Skin epidermis (tissue), 12 donors: Measurements from ENCODE around the gene PTGER3.

Experiments
- H3K27ac ChIP-seq, 21 experiments: fragments of 200-600 bp; sonication (generic) in 11 of 21; one replicate each; pipeline ENCODE4 v1.5.0; 2020; ENCODE audit warnings: mild to moderate bottlenecking in 3 of 21, inconsistent platforms in 2 of 21, moderate library complexity in 2 of 21
- H3K4me3 ChIP-seq, 7 experiments: fragments of 200-600 bp; sonication (generic) in 2 of 7; one replicate each; pipeline ENCODE4 v1.5.0; 2020; ENCODE audit warnings: inconsistent platforms in 2 of 7, mild to moderate bottlenecking in 2 of 7, moderate library complexity in 1 of 7

Gene PTGER3

DNA sequence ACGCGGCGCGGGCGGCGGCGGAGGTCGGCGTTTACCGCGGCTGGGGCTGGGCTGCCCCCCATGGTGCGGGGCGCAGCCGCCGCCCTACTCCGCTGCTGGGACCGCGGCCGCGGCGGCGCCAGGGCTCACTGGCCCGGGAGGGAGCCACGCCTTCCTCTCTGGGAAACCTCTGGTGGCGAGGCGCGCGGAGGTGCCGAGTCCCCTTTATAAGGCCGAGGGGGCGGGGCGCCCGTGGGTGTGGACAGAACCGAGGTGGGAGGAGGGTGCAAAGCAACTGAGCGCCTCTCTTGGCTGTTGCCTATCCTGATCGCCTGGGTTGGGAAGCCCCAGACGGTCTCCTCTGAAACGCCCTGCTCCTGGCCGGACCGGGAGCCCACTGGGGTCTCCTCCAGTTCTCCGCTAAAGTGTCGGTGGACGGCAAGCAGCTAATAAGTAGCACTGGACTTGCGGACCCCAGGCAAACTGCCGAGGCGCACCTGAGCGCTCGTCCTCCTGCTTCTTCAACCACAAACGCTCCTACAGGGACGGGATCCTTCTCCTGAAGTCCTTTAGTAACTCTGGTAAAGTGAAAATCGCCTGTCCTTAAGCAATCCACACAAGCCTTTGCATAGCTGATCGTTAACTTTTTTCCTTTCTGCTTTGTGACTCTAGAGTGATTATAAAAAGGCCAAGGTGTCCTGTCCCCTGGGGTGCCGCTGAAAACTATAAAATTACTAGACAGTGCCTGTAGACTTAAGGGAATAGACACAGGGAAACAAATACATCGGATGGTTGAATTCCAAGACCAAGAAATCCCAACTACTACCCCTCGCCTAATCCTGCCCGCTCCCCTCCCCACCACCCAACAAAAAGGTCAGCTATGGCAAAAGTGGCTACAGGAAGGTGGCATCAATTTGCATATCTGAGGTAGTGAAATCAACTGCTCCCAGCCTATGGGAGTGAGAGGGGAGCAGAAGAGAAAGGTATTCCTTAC, at the start of gene PTGER3:
Gene PTGER3, minus strand, starts transcription at position 182 of the 973 bp plus-strand sequence. CDS start 239 bp downstream, outside the sequence.
- Histone ChIP-seq H3K27ac (peak within 1 kb of the TSS in 13 of 21 experiments; percentile 11 to 71 (median 58)), H3K4me3 (peak within 1 kb of the TSS; percentile 27 to 65 (median 49))

DNA sequence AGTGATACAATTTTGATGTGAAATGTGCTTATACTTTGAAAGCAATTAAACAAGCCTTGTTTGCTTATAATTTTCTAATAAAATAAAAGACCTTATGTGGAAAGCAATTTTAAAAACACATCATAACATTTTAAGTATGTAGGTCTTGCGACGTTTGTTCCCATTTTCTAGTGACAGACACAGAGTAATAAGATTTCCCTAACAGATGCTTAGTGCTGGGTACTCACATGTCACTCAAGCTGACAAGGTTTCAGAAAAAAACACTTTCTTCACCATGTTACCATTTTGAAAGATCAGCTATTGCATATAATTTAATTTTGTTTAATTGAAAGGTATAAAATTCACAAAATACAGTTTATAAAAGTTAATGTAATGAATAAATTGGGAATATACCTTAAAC, 47.3 kb upstream of the PTGER3 start:
- Histone ChIP-seq H3K27ac (no peak overlapping the region), H3K4me3 (no peak overlapping the region)

DNA sequence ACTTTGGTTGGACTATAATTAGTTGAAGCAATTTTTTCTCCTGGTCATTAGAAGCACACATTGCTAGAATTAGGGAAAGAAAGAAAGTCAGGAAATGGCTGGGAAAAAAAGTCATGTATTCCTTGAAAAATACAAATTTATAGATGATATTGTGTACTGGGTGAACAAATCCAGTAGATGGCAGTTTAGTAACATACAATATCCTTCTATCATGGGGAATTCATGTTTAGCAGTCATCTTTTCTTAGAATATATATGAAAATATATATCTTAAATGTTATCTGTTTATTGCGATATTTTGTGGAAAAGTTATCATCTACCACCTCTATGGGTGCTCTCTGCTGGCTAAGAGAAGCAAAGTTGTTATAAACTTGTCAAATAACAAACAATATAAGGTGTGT, 46.3 kb upstream of the PTGER3 start:
- no peak overlapping the region for H3K4me3 ChIP-seq

DNA sequence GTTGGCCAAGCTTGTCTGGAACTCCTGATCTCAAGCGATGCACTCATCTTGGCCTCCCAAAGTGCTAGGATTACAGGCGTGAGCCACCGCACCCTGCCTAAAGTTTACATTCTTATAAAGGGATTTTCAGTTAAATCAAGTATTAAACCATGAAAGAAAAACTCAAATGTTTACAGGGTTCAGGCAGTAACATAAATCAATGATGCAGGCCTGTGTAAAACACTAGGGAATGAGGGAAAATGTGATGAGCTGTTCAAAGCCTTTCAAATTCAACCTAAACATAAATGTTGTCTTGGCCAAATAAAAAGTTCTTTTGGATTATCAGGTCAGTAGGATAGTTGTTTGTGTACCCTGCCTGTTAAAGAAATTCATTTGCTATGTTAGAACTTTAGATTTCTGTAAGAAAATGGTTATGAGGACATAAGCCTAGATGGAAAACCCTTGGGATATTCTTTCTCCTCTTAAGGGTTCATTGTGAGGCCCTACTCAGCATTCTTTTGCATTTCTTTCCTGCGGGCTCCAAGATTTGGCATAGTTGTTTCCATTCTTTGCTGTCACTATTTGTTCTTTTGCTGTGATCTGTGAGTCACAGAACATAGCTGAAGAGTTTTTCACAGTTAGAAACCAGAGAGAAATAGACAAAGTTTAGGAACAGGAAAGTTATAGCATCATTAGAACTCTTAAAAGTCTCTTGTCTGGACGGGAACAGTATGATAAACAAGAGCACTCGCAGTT, 42.1 kb upstream of the PTGER3 start:
- Histone ChIP-seq H3K27ac (peak overlapping the region in 9 of 21 experiments; percentile 7 to 66 (median 27)), H3K4me3 (no peak overlapping the region)

More for the DNA sequence above, 46.3 kb upstream of the PTGER3 start:
- no peak overlapping the region for H3K27ac ChIP-seq

DNA sequence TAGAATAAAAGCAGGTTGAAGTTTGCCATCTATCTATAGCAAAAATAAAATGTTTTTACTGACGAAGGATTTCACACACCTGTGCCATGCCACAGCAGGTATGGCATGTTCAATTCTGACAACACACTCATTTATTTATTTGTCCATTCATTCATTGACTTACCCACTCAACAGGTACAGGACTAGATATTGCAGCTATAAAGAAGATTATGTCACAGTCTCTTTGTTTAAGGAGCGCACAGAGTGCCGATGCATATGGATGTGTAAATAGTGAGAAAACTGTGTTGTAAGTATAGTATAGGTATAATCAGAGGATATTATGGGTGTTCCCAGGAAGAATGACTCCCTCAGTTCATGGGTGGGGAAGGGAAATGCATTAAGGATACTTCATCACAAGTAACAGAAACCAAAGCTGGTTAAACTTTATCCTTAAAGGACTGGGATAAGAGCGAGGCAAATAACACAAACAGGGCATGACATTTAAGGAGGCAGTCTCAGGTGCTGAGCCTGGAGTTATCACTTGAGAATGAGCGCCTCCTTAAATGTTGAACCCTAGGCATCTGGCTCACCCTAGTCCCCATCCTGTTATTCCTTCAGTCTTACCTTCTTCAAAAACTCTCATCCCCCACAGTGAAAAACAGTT, 41.1 kb upstream of the PTGER3 start:
- H3K4me3 ChIP-seq = no peak overlapping the region
- H3K27ac ChIP-seq = peak overlapping the region in 1 of 21 experiments; percentile 17

DNA sequence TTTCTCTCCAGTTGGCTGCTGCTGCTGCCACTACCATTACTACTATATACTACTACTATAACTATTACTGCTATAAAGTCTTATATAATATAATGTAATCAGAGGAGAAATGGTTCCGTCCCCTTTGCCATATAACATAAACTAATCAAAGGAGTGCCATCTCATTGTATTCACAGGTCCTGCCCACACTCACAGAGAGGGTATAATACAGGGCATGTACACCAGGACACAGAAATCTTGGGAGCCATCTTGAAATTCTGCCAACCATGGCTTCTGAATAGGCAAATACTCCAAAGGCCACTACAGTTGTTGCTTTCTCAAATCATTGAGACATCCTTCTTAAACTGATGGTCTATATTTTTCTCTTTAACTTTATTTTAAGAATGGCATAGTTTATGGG, 40.1 kb upstream of the PTGER3 start:
- no peak overlapping the region for H3K27ac ChIP-seq
- no peak overlapping the region for H3K4me3 ChIP-seq

DNA sequence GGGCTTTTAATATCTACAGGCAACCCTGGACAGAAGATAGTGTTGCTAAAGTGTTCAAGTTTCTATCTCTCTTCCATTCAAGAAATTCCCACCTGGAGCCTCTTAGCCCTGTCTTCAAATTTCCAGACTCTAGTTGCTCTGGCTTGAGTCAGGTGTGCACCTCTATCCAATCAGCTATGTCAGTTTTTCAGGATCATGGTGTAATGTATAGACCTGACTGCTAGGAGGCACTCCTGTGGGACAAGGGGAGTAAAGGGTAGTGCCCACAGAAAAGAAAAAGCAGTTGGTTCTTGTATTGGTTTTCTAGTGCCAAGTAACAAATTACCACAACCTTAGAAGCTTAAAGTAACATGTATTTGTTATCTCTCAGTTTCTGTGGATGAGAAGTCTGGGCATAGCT, 39.4 kb upstream of the PTGER3 start:
- H3K4me3 ChIP-seq = no peak overlapping the region
- H3K27ac ChIP-seq = no peak overlapping the region

DNA sequence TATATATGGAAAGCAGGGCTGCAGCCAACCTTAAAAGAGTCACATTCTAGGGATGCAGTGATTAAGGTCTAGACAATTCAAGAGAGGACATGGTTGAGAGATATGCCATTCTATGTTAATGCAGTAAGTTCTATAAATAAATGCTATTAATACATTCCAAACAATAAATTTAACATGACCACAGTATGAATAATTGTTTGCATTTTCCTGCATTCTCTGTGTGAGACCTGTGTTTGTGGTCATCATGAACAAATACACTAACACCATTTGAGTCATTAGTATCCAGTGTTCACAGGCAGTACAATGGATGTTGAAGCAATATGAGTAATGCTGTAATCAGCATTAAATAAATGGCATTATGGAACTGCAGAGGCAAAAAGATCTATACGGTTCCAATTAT, 38.7 kb upstream of the PTGER3 start:
- no peak overlapping the region for H3K4me3 ChIP-seq
- no peak overlapping the region for H3K27ac ChIP-seq

DNA sequence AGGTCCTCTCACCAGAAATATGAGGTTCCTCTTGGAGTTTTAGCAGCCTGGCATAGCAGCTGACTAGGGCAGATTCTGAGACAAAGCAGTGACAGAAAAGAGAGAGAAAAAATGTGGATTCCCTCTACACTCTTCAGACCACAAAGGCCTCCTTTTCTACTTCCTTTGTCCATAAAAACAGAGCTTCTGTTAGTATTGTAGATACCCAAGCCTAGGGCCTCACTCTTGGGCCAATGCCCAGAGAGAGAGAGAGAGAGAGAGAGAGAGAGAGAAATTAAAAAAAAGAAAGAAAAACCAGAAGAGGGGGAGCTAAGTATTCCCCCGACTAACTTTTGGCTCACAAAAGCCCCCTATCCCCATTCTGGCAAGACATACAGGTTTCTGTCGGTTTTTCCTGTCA, 35.7 kb upstream of the PTGER3 start:
- Histone ChIP-seq H3K4me3 (no peak overlapping the region), H3K27ac (no peak overlapping the region)

DNA sequence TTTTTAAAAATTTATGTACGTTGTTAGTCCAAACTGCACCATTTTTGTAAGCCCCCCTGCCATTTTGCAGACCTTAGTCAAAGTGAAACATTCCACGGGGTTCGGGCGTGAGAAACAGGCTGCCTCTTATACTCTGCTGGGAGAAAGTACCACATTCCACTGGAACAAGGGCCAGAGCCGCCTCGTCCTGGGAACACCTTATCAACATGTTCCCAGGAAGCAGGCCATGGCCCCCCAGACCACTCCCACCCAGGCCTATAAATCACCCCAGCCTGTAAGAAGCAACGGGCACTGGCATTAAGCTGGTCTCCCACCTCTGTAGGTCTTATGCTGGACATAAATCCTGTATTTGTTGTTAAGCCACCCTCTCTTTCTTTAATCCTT, 34.1 kb upstream of the PTGER3 start:
- H3K4me3 ChIP-seq = peak overlapping the region; percentile 64 to 95 (median 91)
- peak overlapping the region in 11 of 21 experiments; percentile 87 to 96 (median 94) for H3K27ac ChIP-seq

DNA sequence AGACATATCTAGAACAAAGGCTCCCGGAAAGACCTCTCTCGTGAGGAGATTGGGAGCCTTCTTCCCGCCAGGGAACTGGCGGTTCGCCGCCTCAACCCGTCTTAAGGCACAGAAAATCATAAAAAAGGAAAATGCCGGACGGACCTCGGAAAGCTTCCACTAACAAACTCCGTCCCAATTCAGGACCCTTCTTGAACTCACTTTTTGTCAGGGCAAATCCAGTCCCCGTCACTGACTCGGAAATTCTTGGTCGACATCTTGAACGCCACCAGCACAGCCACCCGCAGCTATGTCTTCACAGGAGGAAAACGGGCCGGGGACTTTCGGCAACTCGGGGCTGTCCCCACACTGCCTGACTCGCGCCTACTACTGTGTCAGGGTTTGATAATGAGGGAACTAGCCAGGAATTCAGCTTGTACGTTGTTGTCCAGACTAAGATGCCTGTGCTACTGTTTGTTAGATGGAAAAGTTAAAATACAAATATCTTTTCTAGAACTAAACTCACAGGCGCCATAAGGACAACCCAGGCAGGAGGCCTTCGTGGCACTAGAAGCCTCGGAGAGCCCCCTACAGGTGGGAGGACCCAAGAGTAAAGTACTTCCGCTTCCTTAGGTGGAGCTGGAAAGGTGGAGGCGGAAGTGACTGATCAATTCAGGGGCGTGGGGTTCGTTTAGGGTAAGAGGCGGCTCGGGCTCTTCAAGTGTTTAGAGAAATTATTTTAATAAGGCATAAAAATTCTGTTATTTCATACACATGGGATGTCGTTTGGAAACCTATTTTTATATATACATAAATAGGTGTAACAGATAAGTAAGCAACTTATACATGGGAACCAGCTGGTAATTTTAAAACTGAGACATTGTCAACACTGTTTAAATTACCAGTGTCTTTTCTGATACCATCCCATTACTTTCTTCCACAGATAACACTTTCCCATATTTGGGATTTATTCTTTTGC, 33.4 kb upstream of the PTGER3 start, which contains the start of gene ZRANB2:
Gene ZRANB2, minus strand, starts transcription at position 297 of the 958 bp plus-strand sequence. Its CDS starts 40 bp downstream, at position 257.
- peak within 1 kb of the TSS; percentile 16 to 96 (median 92) for H3K27ac ChIP-seq
- peak within 1 kb of the TSS; percentile 64 to 95 (median 91) for H3K4me3 ChIP-seq

DNA sequence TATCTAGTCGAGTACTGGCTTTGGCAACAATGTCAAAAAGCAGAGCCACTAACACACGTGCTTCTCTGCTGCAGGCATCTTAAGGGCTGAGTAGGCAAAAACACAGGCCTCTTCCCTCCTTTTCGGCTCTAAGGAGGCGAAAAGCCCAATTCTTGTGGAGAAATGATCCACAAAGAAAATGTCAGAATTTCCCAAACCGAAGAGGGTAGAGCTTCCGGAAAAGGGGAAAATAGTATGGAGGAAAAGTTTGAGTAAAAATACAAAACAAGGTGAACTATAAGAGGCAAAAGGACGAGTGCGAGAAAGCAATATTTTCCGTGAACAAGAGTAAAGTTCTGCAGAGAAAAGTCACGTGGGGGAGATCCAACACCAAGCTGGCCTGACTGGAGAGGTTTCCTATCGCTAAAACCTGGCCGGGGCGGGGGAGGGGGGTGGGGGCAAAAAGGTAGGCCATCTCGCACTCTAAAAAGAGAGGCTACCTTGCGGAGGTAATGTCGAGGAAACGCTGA, 32.7 kb upstream of the PTGER3 start:
- Histone ChIP-seq H3K27ac (peak overlapping the region; percentile 16 to 96 (median 92)), H3K4me3 (peak overlapping the region; percentile 64 to 95 (median 91))

DNA sequence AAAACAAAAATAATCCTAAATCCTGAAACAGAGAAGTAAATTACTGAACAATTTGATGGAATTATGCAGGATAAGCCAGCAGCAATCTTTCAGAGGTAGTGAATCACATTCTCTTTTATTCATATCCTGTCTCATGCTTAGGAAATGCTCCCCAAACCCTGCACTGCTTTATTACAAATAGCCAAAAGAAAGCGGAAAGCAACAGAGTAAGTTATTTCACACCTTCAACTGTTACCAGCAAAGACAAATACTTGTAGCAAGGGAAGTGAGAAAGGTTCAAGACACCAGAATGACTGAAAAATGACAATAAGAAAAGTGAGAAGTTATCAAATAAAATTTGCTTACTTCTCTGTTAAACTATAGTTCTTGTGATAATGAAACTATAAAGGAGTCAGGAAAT, 27.1 kb upstream of the PTGER3 start:
- Histone ChIP-seq H3K27ac (no peak overlapping the region), H3K4me3 (no peak overlapping the region)

DNA sequence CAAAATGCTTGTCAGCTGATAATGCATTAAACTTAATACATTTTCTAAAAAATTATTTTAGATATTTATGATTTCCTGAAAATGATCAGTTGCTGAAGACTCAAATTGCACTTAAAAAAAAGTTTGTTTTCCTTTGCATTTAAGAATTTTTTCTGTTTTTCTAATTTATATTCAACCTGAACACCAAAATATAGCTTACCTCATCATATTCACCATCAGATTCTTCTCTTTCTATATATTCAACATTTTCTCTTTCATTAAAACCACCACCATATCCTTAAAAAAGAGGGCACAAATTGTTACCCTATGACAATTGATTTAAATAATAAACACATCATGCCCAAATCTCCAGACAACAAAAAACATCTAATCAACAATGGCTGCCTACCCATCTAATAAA, 24.7 kb upstream of the PTGER3 start:
- Histone ChIP-seq H3K4me3 (no peak overlapping the region), H3K27ac (no peak overlapping the region)

DNA sequence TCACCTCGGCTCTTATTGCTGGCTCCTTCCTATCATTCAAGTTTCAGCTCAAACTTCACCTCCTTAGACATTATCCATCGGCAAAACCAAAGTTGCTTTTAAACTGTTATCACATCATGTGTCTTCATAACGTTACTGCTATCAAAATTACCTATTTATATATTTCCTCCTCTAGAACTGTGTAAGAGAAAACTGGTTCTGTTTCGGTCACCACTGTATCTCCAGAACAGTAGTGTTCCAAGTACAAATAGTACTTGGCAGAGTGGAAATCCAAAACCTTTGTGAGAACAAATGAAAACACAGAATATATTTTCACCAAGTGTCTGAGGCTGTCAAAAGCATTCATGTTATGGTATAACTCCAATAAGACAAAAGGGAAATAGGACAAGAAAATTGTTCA, 24.1 kb upstream of the PTGER3 start:
- H3K27ac ChIP-seq = no peak overlapping the region
- no peak overlapping the region for H3K4me3 ChIP-seq

DNA sequence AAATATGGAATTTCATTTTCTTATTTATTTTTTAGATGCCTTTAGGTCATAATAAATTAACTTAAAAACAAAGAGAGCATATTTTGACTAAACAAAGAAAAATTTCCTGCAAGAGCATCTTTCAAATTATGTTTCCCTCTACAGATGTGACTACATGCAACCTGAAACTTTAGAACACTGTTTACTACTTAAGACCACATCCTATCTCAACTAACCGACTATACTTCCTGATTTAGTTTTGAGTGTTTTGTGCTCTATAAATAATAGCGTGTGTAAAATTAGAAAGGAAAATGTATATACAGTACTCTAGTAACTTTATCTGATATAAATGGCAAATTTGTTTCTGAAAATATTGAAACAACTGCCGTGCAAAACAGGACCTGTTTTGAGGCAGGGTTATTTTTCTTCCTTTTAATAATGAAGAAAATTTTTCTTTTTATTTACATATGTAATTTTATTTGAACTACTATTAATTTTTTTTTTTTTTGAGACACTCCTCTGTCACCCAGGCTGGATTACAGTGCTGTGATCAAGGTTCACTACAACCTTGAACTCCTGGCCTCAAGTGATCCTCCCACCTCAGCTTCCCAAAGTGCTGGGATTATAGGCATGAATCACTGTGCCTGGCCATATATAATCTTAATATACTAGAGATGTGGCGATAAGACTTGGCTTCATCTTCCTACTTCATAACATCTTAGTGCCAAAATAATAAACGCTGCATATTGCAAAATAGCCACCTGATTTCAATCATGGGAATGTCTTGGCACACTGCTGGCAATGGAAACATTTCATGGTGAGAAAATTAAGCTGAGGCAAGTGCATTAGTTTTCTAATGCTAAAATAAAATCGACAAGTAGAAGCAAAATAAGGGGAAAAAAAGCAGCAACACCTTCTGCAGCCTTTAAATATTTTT, 21.0 kb upstream of the PTGER3 start:
- no peak overlapping the region for H3K27ac ChIP-seq

DNA sequence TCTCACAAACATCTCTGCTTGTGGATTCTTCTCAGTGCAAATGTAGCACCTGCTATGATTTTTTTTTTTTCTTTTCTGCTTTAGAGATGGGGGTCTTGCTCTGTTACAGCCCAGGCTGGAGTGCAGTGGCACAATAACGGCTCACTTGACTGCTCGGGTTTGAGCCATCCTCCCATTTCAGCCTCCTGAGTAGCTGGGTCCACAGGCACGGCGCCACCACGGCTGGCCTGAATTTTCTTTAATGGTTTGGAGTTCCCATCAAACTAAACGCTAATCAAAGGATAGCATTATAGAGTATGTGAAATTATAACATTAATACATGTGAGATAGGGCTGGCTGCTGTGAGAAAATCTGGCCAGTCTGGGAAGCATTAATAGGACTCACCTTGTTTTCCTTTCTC, 7.2 kb upstream of the PTGER3 start:
- Histone ChIP-seq H3K27ac (no peak overlapping the region), H3K4me3 (no peak overlapping the region)

More for the DNA sequence above, 21.0 kb upstream of the PTGER3 start:
- no peak overlapping the region for H3K4me3 ChIP-seq

DNA sequence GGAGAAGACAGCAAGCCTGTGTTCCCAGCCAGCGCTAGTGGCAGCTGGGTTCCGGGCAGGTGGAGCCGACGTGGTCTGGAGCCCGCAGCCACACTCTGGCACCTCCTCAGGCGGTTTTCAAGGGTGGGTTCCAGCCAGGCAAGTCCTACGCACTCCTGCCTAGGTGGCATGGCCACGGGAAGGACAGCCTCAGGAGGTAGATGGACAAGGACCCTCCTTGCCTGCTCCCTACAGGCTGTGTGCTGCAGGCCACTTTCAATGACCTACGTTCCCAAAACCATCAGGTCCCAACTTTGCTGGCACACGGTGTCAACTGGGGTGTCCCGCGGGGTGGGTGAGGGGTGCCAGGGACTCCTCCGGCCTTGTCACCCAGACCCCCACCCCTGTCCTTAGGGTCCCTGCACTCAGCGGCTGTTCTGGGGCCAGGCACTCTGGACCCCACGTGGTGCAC, 6.7 kb upstream of the PTGER3 start:
- H3K4me3 ChIP-seq = no peak overlapping the region
- H3K27ac ChIP-seq = no peak overlapping the region
